ENCODE results near the gene MYO5B.

- TF ChIP-seq, protein P1, sequence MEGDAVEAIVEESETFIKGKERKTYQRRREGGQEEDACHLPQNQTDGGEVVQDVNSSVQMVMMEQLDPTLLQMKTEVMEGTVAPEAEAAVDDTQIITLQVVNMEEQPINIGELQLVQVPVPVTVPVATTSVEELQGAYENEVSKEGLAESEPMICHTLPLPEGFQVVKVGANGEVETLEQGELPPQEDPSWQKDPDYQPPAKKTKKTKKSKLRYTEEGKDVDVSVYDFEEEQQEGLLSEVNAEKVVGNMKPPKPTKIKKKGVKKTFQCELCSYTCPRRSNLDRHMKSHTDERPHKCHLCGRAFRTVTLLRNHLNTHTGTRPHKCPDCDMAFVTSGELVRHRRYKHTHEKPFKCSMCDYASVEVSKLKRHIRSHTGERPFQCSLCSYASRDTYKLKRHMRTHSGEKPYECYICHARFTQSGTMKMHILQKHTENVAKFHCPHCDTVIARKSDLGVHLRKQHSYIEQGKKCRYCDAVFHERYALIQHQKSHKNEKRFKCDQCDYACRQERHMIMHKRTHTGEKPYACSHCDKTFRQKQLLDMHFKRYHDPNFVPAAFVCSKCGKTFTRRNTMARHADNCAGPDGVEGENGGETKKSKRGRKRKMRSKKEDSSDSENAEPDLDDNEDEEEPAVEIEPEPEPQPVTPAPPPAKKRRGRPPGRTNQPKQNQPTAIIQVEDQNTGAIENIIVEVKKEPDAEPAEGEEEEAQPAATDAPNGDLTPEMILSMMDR (optimal IDR thresholded peaks at IDR 0.05 in 1 of 3, IDR thresholded peaks at IDR 0.05 in 1 of 3, conservative IDR thresholded peaks at IDR 0.05 in 1 of 3; ENCODE audit: extremely low read depth in 1 of 3, insufficient read depth in 2 of 3, low read length in 3 of 3): no peak
- no peak for TF ChIP-seq EZH2 (IDR thresholded peaks at IDR 0.05; ENCODE audit: low read length)
These were observed 156.5 kb downstream of the MYO5B start for GRCh38 chr18:50038448-50038847.

Data from keratinocyte (primary cell).